Upper lobe of left lung (tissue), 6 donors: ENCODE measurements around the gene MPC1. TPM values are rescaled to one million over a fixed set of nuclear protein-coding genes. Genes with fewer than 3 reads are reported as not detected.

Experiments used
- ATAC-seq, 2 donors: fragments of 200-7000 bp; cut with Tn5 transposase; one replicate each; pipeline ENCODE4 v1.9.1; 2022; ENCODE audit warnings: mild to moderate bottlenecking in 2 of 2, moderate library complexity in 2 of 2; ENCODE audit not compliant: low FRiP score in 2 of 2
- DNase-seq, 2 donors: peaks; one replicate each; pipeline ENCODE4 v3.0.0-alpha.2; 2019 to 2020
- H3K27ac ChIP-seq, 4 donors: fragments of 200-600 bp; sonication (generic); one replicate each; pipeline ENCODE4 v1.5.1; 2016 to 2019
- H3K27me3 ChIP-seq, 4 donors: fragments of 200-600 bp; sonication (generic); one replicate each; pipeline ENCODE4 v1.5.1; 2017 to 2019
- H3K36me3 ChIP-seq, 4 donors: fragments of 200-600 bp; sonication (generic); one replicate each; pipeline ENCODE4 v1.5.1; 2016 to 2019
- H3K4me1 ChIP-seq, 4 donors: fragments of 200-600 bp; sonication (generic); one replicate each; pipeline ENCODE4 v1.5.1; 2018 to 2019
- H3K4me3 ChIP-seq, 4 donors: fragments of 200-600 bp; sonication (generic); one replicate each; pipeline ENCODE4 v1.5.1; 2017 to 2019; ENCODE audit warnings: mild to moderate bottlenecking in 2 of 4, moderate library complexity in 1 of 4
- H3K9me3 ChIP-seq, 4 donors: fragments of 200-600 bp; sonication (generic); one replicate each; pipeline ENCODE4 v1.5.1; 2018 to 2019
- CTCF ChIP-seq, 6 experiments: fragments of 450-650 bp in 4 of 6; fragments of 200-600 bp in 2 of 6; sonication (generic) in 2 of 6; IDR thresholded peaks; one replicate each; pipeline ENCODE4 v1.5.1; 2016 to 2019; ENCODE audit warnings: antibody characterized with exemption in 6 of 6
- EP300 ChIP-seq, 4 donors: sonication (generic); formaldehyde crosslinking; IDR thresholded peaks; one replicate each; pipeline ENCODE4 v1.5.1; 2017; ENCODE audit warnings: antibody characterized with exemption in 4 of 4, control low read depth in 2 of 4
- POLR2A ChIP-seq, 4 donors: fragments of 450-650 bp; IDR thresholded peaks; one replicate each; pipeline ENCODE4 v1.5.1; 2016 to 2017; ENCODE audit warnings: antibody characterized with exemption in 4 of 4, mild to moderate bottlenecking in 2 of 4
- POLR2AphosphoS5 ChIP-seq, 2 donors: sonication (generic); formaldehyde crosslinking; IDR thresholded peaks; one replicate each; pipeline ENCODE4 v1.5.1; 2017; ENCODE audit warnings: antibody characterized with exemption in 2 of 2
- WGBS, 2 donors: methylation state at CpG; one replicate each; pipeline ENCODE4 v1.1.5; 2017 to 2018; 5-methylcytosine and 5-hydroxymethylcytosine counted together
- total RNA-seq, 6 donors: library from RNA; depleted of rRNA in 4 of 6; stranded (reverse); fragments of >200 nt in 4 of 6; gene quantifications; one replicate each; pipeline versions ENCODE4 v1.1.0 to v1.2.1, GENCODE V29; 2016 to 2021
- donor health status: DM: no; HTN: no; CAD: no; lungs with moderate emphysema.
- donor health status: DM: no; HTN: yes; CAD: no; lungs with severe emphysema.

The MPC1 gene
- total RNA-seq, 6 donors from 2014 or later, result 17.8 to 74.2 (median 50.7) TPM

- H3K36me3 ChIP-seq, result peaks cover 7 to 36% (median 25%) of the 10 kb centered on the region in 4 donors
- no peaks in the 10 kb centered on the region for H3K27me3 ChIP-seq
- peak in 1 of 2 donors; percentile 40 for DNase-seq
- H3K4me3 ChIP-seq, result no peak overlapping the region
- no peaks in the 10 kb centered on the region for H3K9me3 ChIP-seq
- WGBS, 2 donors, result 54 to 75% methylated on average over 3 of the region's 3 CpGs
- H3K4me1 ChIP-seq, result no peaks in the 10 kb centered on the region
- H3K27ac ChIP-seq, result no peak overlapping the region
- peak in 1 of 2 donors; percentile 56 for ATAC-seq
- TF ChIP-seq POLR2AphosphoS5 (IDR thresholded peaks at IDR 0.05) (no peak), CTCF (IDR thresholded peaks at IDR 0.05) (no peak), EP300 (IDR thresholded peaks at IDR 0.05) (no peak)
Observed at GRCh38 chr6:166361077-166361429, 21.7 kb downstream of the MPC1 start.

GRCh38 chr6:166360243-166361076 is 22.3 kb downstream of the MPC1 start:
- H3K9me3 ChIP-seq, result no peaks in the 10 kb centered on the region
- TF ChIP-seq CTCF (IDR thresholded peaks at IDR 0.05) (no peak), POLR2AphosphoS5 (IDR thresholded peaks at IDR 0.05) (no peak), POLR2A (IDR thresholded peaks at IDR 0.05) (no peak), EP300 (IDR thresholded peaks at IDR 0.05) (no peak)
- no peak overlapping the region for H3K27ac ChIP-seq
- DNase-seq (no peak), ATAC-seq (peak in 1 of 2 donors; percentile 35)
- no peaks in the 10 kb centered on the region for H3K4me1 ChIP-seq
- H3K36me3 ChIP-seq, result peaks cover 7 to 30% (median 22%) of the 10 kb centered on the region in 4 donors
- no peak overlapping the region for H3K4me3 ChIP-seq
- no peaks in the 10 kb centered on the region for H3K27me3 ChIP-seq
- 73 to 76% methylated on average over 8 of the region's 8 CpGs for WGBS, 2 donors

- H3K4me1 ChIP-seq, result no peaks in the 10 kb centered on the region
- 60 to 74% methylated on average over 5 of the region's 5 CpGs for WGBS, 2 donors
- no peak for DNase-seq
Observed at GRCh38 chr6:166355552-166355951, 27.2 kb downstream of the MPC1 start.

GRCh38 chr6:166354965-166355364 is 27.8 kb downstream of the MPC1 start:
- DNase-seq, result no peak
- H3K4me3 ChIP-seq, result no peak overlapping the region
- TF ChIP-seq EP300 (IDR thresholded peaks at IDR 0.05), result no peak
- H3K36me3 ChIP-seq, result no peaks in the 10 kb centered on the region
- H3K27ac ChIP-seq, result no peak overlapping the region
- ATAC-seq, result no peak
- no peaks in the 10 kb centered on the region for H3K9me3 ChIP-seq
- H3K27me3 ChIP-seq, result no peaks in the 10 kb centered on the region
- H3K4me1 ChIP-seq, result no peaks in the 10 kb centered on the region
- WGBS, 2 donors, result 90 to 96% methylated on average over 4 of the region's 4 CpGs

More at GRCh38 chr6:166355552-166355951, 27.2 kb downstream of the MPC1 start:
- no peak for ATAC-seq
- Histone ChIP-seq H3K9me3 (no peaks in the 10 kb centered on the region), H3K27ac (no peak overlapping the region), H3K4me3 (no peak overlapping the region), H3K27me3 (no peaks in the 10 kb centered on the region), H3K36me3 (no peaks in the 10 kb centered on the region)
- no peak for TF ChIP-seq EP300 (IDR thresholded peaks at IDR 0.05)
- no peak for TF ChIP-seq POLR2A (IDR thresholded peaks at IDR 0.05)
- no peak for TF ChIP-seq CTCF (IDR thresholded peaks at IDR 0.05)
- TF ChIP-seq POLR2AphosphoS5 (IDR thresholded peaks at IDR 0.05), result no peak

- DNase-seq (no peak), ATAC-seq (no peak)
- TF ChIP-seq POLR2A (IDR thresholded peaks at IDR 0.05), result no peak
- TF ChIP-seq POLR2AphosphoS5 (IDR thresholded peaks at IDR 0.05), result no peak
- TF ChIP-seq EP300 (IDR thresholded peaks at IDR 0.05), result no peak
- TF ChIP-seq CTCF (IDR thresholded peaks at IDR 0.05), result no peak
- Histone ChIP-seq H3K9me3 (no peaks in the 10 kb centered on the region), H3K4me3 (no peak overlapping the region), H3K27ac (no peak overlapping the region), H3K27me3 (no peaks in the 10 kb centered on the region), H3K4me1 (no peaks in the 10 kb centered on the region), H3K36me3 (no peaks in the 10 kb centered on the region)
- WGBS, 2 donors, result 89 to 96% methylated on average over 4 of the region's 4 CpGs
Observed at GRCh38 chr6:166354143-166354542, 28.6 kb downstream of the MPC1 start.
